Breast epithelium (tissue), 4 donors: ENCODE measurements around the gene KATNIP. TPM values are rescaled to one million over a fixed set of nuclear protein-coding genes. Genes with fewer than 3 reads are reported as not detected.

Source experiments
- DNase-seq, 2 donors: peaks; one replicate each; pipeline ENCODE4 v3.0.0-alpha.2; 2019; ENCODE audit warnings: low spot score in 2 of 2
- H3K27ac ChIP-seq, 2 donors: fragments of 200-600 bp; sonication (generic) in 1 of 2; one replicate each; pipeline ENCODE4 v1.5.1; 2016 to 2019; ENCODE audit warnings: mild to moderate bottlenecking in 1 of 2
- H3K27me3 ChIP-seq, 2 donors: fragments of 200-600 bp; sonication (generic) in 1 of 2; one replicate each; pipeline versions ENCODE4 v1.5.1 to v1.6.0; 2017 to 2019; ENCODE audit warnings: control low read depth in 1 of 2, mild to moderate bottlenecking in 1 of 2
- H3K36me3 ChIP-seq: fragments of 200-600 bp; one replicate; pipeline ENCODE4 v1.5.1; 2019
- H3K4me1 ChIP-seq, 2 donors: fragments of 200-600 bp; sonication (generic); one replicate each; pipeline ENCODE4 v1.5.1; 2016 to 2019; ENCODE audit warnings: control low read depth in 1 of 2
- H3K4me3 ChIP-seq, 3 donors: fragments of 200-600 bp; sonication (generic); 1 replicate in 2 of 3; 2 replicates in 1 of 3; pipeline ENCODE4 v1.5.1; 2016 to 2019; ENCODE audit warnings: mild to moderate bottlenecking in 3 of 3, moderate library complexity in 2 of 3
- H3K9me3 ChIP-seq, 2 donors: fragments of 200-600 bp; sonication (generic) in 1 of 2; one replicate each; pipeline ENCODE4 v1.5.1; 2016 to 2019; ENCODE audit warnings: control low read depth in 1 of 2
- CTCF ChIP-seq, 3 donors: fragments of 450-650 bp; IDR thresholded peaks; one replicate each; pipeline ENCODE4 v1.5.1; 2016 to 2017; ENCODE audit warnings: antibody characterized with exemption in 3 of 3, mild to moderate bottlenecking in 3 of 3, moderate library complexity in 3 of 3
- POLR2A ChIP-seq: fragments of 450-650 bp; IDR thresholded peaks from one replicate; pipeline ENCODE4 v1.6.1; 2016; ENCODE audit warnings: antibody characterized with exemption, mild to moderate bottlenecking, moderate library complexity
- POLR2AphosphoS5 ChIP-seq, 3 donors: sonication (generic); formaldehyde crosslinking; IDR thresholded peaks; one replicate each; pipeline ENCODE4 v1.6.1; 2017; ENCODE audit warnings: antibody characterized with exemption in 3 of 3
- intact Hi-C: fragments of 100-400 bp; cut with DNase I; formaldehyde crosslinking; loops from one replicate; pipeline ENCODE4 v1.15.1; 2023; ENCODE audit warnings: low total_unique reads
- total RNA-seq, 3 donors: library from RNA; depleted of rRNA; stranded (reverse); fragments of >200 nt; gene quantifications; one replicate each; pipeline ENCODE4 v1.1.0, GENCODE V29; 2016

The KATNIP gene
- total RNA-seq, 3 donors from 2014 or later, result 14.4 to 46.9 (median 31.6) TPM

- no peaks in the 10 kb centered on the region for H3K36me3 ChIP-seq
- H3K27me3 ChIP-seq, result no peaks in the 10 kb centered on the region
- DNase-seq, result no peak
- intact Hi-C loops, result no loop called here
- H3K4me3 ChIP-seq, result no peak overlapping the region
- no peaks in the 10 kb centered on the region for H3K9me3 ChIP-seq
- H3K4me1 ChIP-seq, result no peaks in the 10 kb centered on the region
- TF ChIP-seq POLR2A, result no peak
- no peak for TF ChIP-seq CTCF (IDR thresholded peaks at IDR 0.05)
- no peak for TF ChIP-seq POLR2AphosphoS5 (IDR thresholded peaks at IDR 0.05)
- no peak overlapping the region for H3K27ac ChIP-seq
Measured at GRCh38 chr16:27516365-27516764, 33.6 kb upstream of the KATNIP start.

GRCh38 chr16:27517664-27518063, 32.3 kb upstream of the KATNIP start:
- DNase-seq, result no peak
- H3K36me3 ChIP-seq, result no peaks in the 10 kb centered on the region
- no peaks in the 10 kb centered on the region for H3K4me1 ChIP-seq
- no peaks in the 10 kb centered on the region for H3K9me3 ChIP-seq
- no peaks in the 10 kb centered on the region for H3K27me3 ChIP-seq
- intact Hi-C loops, result loop anchor here (2.0 kb wide), 1 partner anchor 79 kb away; no protein-coding TSS in a partner anchor
- TF ChIP-seq POLR2AphosphoS5 (IDR thresholded peaks at IDR 0.05) (no peak), CTCF (IDR thresholded peaks at IDR 0.05) (no peak), POLR2A (no peak)
- H3K4me3 ChIP-seq, result no peak overlapping the region
- no peak overlapping the region for H3K27ac ChIP-seq

- H3K27ac ChIP-seq, result no peak overlapping the region
- no peaks in the 10 kb centered on the region for H3K4me1 ChIP-seq
- no peaks in the 10 kb centered on the region for H3K9me3 ChIP-seq
- TF ChIP-seq CTCF (IDR thresholded peaks at IDR 0.05) (no peak), POLR2AphosphoS5 (IDR thresholded peaks at IDR 0.05) (no peak), POLR2A (no peak)
- intact Hi-C loops, result loop anchor here (2.0 kb wide), 1 partner anchor 79 kb away; no protein-coding TSS in a partner anchor
- no peak overlapping the region for H3K4me3 ChIP-seq
- H3K27me3 ChIP-seq, result no peaks in the 10 kb centered on the region
- H3K36me3 ChIP-seq, result no peaks in the 10 kb centered on the region
- DNase-seq, result no peak
Measured at GRCh38 chr16:27518226-27518625, 31.7 kb upstream of the KATNIP start.

- TF ChIP-seq POLR2AphosphoS5 (IDR thresholded peaks at IDR 0.05) (no peak), CTCF (IDR thresholded peaks at IDR 0.05) (no peak), POLR2A (no peak)
- peak overlapping the region in 1 of 2 donors; percentile 54 for H3K27ac ChIP-seq
- DNase-seq, result no peak
- no peaks in the 10 kb centered on the region for H3K36me3 ChIP-seq
- no peaks in the 10 kb centered on the region for H3K27me3 ChIP-seq
- intact Hi-C loops, result no loop called here
- H3K9me3 ChIP-seq, result peaks cover 0 to 13% of the 10 kb centered on the region in 2 donors
- H3K4me3 ChIP-seq, result no peak overlapping the region
- H3K4me1 ChIP-seq, result no peaks in the 10 kb centered on the region
Measured at GRCh38 chr16:27520982-27521673, 28.8 kb upstream of the KATNIP start.

GRCh38 chr16:27522173-27522707, 27.7 kb upstream of the KATNIP start:
- H3K36me3 ChIP-seq, result no peaks in the 10 kb centered on the region
- H3K9me3 ChIP-seq, result peaks cover 0 to 14% of the 10 kb centered on the region in 2 donors
- H3K4me3 ChIP-seq, result no peak overlapping the region
- TF ChIP-seq CTCF (IDR thresholded peaks at IDR 0.05) (no peak), POLR2A (no peak), POLR2AphosphoS5 (IDR thresholded peaks at IDR 0.05) (no peak)
- intact Hi-C loops, result no loop called here
- no peaks in the 10 kb centered on the region for H3K4me1 ChIP-seq
- no peak for DNase-seq
- no peaks in the 10 kb centered on the region for H3K27me3 ChIP-seq
- no peak overlapping the region for H3K27ac ChIP-seq
